UCSD-AML1 (cell line): ENCODE data around the gene PUM1.

Source experiments
- DNase-seq: peaks from one replicate; lab custom pipeline; 2025; ENCODE audit not compliant: unreplicated experiment; lab: John Stamatoyannopoulos, UW

The PUM1 gene

GRCh38 chr1:30929944-30930525 is 135.5 kb downstream of the PUM1 start:
- no peak for DNase-seq

DNA sequence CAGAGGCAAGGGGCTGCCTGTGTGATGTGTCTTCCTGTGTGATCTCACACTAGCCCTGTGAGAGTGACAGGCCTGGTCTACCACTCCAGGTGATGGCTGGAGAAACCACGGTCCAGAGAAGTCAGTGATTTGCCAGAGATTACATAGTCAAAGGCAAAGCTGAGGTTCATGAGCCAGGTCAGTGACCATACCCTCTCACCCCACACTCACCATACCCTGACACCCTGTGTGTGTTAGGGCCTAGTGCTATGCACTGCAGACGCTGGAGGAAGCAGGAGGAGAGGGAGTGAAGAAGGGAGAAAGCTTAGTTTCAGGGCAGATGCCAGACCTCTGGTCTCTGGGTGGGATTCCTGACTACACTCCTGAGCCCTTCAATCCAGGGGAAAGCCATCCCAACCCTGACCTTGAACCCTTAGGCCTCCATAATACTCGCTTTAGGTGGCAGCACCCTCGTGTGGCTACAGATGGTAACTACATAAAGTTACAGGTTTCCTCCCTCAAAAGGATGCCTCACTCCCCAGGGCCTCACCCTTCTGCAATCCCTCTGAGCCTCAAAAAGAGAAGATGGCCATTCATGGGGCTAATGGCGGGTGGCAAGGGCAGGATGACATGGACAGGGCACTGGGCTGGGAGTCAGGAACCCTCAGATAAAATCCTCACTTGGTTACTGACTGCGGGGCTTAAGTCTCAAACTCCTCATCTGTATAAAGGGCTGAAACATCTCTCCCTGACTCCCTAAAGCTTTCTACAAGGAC is 136.2 kb downstream of the PUM1 start:
- DNase-seq: peak; percentile 46

- DNase-seq: no peak
Observed at GRCh38 chr1:30928789-30929134, 136.8 kb downstream of the PUM1 start.

- no peak for DNase-seq
Observed at GRCh38 chr1:30928171-30928570, 137.3 kb downstream of the PUM1 start.

- no peak for DNase-seq
Observed at GRCh38 chr1:30927448-30927847, 138.1 kb downstream of the PUM1 start.

DNA sequence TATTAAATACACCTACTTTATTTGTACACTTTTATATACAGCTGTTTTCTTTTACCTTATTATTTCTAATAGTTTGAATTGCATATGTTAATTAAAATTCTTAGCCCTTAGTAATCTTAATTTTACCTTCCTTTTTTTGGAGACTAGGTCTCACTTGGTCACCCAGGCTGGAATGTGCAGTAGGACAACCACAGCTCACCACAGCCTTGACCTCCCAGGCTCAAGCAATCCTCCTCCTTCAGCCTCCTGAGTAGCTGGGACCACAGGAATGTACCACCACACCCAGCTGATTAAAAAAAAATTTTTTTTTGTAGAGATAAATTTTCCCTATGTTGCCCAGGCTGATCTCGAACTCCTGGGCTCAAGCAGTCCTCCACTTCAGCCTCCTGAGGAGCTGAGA is 141.9 kb downstream of the PUM1 start:
- no peak for DNase-seq

DNA sequence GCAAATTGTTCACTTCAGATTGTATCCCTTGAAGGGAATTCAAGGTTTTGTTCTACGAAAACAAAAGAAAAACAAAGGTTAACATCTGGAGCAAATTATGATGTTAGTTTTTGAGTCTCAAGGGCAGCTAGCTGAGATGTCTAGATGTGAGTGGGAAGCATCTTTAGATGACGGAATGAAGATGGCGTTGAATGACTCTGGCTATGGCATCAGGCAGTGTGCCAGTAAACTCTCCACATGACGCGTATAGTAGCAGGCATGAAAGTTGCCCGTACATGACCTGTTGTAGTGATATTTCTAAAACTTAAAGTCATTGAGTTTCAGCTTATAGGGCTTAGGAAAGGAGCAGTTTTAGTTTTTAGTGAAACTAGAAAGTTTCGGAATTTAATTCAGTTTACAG is 144.7 kb downstream of the PUM1 start:
- no peak for DNase-seq

DNA sequence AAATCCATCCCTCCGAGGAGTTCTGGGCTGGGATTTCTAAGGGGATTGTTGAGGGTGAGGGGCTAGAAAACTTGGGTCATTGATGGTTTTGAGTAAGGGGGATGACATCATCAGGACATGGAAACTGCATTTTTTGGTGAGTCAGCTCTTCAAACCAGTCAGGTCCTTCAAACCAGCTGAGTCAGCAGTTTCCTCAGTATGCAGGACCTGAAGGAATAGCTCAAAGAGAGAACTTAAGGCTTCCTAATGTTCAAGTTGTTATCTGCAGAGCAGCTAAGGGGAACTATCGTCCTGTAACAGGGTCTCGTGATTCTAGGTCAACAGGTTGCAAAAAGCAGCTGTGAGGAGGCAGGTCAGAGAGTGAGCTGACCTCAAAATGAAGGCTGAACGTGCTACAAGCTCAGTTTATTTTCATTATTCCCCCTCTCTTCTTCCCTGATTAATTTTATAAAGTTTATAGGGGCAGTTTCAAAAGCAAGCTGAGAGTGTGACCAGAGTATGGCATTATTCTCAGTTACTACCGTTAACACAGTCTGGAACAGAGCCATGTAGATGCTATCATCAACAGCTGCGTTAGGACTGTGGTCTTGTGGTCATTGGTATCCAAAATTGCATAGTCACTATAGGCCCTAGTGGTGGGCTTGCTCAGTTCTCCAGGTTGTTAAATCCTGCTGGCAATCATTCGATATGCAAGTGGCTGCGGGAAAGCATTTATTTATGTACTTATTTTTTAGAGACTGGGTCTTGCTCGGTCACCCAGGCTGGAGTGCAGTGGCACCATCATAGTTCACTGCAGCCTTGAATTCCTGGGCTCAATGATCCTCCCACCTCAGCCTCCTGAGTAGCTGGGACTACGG is 146.3 kb downstream of the PUM1 start:
- DNase-seq: no peak

DNA sequence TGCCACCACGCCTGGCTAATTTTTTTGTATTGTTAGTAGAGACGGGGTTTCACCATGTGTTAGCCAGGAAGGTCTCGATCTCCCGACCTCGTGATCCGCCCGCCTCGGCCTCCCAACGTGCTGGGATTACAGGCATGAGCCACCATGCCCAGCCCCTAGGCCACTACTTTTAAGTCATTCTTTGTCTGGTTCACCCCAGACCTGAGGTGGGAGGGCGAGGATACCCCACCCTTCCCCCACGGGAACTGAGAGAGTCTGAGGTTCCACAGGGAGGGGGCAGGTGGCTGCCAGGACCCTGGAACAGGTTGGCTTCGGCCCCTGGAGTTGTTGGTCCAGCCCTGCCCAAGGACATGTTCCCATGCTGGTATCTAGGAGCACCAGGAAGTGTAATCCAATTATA is 149.2 kb downstream of the PUM1 start:
- no peak for DNase-seq

GRCh38 chr1:30915491-30916230 is 149.9 kb downstream of the PUM1 start:
- DNase-seq: no peak

DNA sequence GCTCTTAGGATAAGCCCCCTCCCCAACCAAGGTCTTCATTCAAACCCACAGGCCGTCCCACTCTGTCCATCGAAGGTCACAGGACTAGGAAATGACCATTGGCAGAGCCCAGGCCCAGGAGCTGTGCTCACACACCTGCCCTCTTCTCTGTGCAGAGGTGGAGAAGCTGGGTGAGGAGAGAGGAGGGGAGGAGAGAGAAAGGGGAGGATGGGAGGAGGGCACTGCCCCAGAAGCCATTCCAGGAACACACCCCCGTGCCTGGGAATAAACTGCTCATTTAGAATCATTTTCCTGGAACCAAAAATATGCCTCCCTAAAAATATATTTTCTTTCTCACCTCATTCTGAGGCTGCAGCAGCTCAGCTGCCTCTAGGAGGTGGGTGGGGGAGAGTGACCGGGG is 150.6 kb downstream of the PUM1 start:
- DNase-seq: no peak

DNA sequence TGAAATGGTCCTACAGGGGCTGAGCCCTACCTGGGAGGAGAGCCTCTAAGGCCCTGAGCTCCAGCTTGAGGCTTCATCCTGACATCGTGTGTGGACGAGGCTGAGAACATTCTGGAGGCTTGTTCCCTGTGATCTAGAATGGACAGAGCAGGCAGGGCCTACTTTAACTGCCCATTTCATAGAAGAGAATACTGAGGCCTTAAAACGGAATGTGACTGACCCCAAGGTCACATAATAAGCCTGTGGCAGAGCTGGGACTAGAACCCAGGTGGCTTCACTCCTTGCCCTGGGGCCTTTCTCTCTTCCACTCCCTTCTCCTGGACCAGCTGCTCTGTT is 151.0 kb downstream of the PUM1 start:
- no peak for DNase-seq

GRCh38 chr1:30912913-30913652 is 152.4 kb downstream of the PUM1 start:
- peak; percentile 51 for DNase-seq

- no peak for DNase-seq
Observed at GRCh38 chr1:30912224-30912623, 153.3 kb downstream of the PUM1 start.

- DNase-seq: peak; percentile 72
Observed at GRCh38 chr1:30911059-30911954, 154.2 kb downstream of the PUM1 start.

DNA sequence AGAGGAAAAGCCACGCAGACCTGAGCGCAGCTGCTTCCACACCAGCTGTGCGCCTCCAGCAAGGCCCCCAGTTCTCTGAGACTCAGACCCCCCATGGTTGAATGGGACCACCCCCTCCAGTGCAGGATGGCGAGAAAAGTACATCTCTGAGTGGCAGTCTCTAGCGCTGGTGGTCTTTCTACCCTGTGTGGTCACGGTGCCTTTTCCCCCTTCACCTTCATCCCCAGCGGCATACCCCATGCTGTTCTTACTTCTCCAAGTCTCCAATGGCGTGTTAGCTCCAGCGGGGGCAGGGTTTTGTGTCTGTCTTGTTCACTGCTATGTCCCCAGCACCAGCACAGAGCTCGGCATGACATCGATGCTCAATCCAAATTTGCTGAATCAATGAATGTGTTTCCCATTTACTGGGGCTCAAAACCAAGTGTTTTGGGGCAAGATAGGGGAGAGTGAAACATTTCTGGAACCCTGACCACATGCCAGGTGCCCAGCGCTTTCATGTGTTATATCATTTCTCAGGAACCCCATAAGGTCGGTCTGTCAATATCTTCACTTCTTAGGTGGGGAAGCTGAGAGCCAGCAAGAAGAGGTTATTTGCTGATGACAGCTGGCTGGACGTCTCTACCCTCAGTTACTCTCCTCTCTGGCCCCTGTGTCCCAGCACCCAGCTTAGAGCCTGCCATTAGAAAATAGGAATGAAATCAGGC is 156.0 kb downstream of the PUM1 start:
- no peak for DNase-seq

- DNase-seq: no peak
Observed at GRCh38 chr1:30908696-30909364, 156.7 kb downstream of the PUM1 start, which contains the start of gene SDC3. SDC3 (minus strand) TSS chr1:30908758; CDS start chr1:30908586, 172 bp downstream.

GRCh38 chr1:30908316-30908695 is 157.2 kb downstream of the PUM1 start:
- no peak for DNase-seq
